HG02759 (cell line): ENCODE measurements around the gene DPY30.

Experiments used
- ATAC-seq: cut with Tn5 transposase; IDR thresholded peaks from one replicate; pipeline ENCODE4 v1.9.1; 2021; ENCODE audit warnings: mild to moderate bottlenecking, moderate library complexity; ENCODE audit not compliant: unreplicated experiment

Gene DPY30

DNA sequence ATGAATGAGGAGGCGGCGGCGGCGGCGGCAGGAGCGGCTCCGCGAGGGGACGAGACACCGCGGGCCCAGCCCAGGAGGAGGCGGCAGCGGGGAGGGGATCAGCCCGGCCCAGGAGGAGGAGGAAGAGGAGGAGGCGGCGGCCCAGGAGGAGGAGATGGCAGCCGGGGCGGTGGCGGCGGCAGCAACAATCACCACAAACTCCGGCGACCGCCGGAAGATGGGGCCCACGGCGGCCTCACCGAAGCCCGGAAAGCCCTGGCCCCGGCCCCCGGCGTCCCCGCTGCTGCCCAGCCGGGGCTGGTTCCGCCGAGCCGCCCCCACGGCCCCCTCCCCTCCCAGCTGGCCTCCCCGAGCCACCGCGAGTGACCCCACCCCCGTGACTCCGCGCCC lies 29.3 kb downstream of the DPY30 start:
- ATAC-seq: peak; percentile 52

DNA sequence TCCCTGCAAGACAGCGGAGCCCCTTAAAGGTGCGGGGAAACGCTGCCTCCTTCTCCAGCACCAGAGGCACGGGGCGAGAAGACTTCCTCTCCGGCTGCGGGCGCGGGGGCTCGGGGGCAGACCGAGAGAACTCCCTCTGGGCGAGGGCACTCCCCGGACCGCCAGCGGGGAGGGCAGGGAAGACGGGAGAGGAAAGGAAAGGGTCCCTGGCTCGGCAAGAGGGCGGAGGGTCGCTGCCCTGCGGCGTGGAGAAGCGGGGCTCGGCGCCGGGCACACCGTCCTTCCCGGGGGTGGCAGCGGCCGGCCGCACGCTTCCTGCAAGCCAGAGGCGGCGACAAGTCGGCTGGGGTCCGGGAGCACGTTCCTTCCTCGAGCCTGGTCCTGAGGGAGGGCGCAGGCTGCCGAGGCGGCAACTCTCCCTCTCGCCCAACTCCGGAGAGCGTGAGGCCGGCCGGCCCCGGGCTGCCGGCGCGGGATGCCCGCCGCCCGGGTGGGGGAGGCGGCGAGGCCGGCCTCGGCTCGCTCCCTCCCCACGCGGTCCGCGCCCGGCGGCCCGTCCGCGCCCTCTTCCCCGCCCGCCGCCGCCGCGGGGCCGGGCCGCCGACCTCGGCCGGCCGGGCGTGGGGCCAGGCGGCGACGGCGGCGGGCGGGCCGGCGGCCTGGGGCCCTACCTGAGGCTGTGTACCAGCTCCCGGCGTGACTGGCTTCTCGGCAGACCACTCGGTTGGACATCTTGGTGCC lies 29.9 kb downstream of the DPY30 start:
- peak; percentile 31 for ATAC-seq

DNA sequence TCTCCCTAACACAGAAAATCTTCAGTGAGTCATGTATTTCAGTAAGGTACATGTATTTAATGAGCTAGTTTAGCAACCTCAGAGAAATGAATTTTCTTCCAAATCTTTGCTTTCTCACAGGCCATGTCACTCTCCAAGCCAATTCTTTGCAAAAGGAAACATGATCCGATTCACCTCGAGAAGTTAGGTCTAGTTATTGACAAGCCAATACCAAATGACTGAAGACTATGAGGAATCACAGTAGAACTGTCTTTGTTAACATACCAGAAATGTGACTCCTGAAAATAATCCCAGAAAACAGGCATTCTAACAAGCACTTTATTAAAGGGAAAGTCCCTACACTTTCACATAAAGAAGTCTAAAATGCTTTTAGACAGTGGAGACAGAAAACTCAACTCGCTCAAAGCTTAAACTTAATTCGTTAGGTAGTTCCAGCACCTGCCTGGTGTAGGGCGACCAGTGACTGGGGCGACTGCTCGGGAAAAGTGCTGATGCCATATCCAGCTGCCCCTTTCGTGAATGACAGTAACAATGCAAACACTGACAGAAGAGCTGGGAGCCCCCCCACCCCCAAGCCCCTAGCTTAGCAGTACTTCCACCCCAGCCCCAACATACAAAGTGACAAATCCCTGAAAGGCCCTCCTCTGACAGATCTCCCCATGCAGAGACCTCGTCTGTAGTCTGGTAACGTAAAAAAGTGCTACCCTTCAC lies 30.6 kb downstream of the DPY30 start:
- ATAC-seq: no peak

DNA sequence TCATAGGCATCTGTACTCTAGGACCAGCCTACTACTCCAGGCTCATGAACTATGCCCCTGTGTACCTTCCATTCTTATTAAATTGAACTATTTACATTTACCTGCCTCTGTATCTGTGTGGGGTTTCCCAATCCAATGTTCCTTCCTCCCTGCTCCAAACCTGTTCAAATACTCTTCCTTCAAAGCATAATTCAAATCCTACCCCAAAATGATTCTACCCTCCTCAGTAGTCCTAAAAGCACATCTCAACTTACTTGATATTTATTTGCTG lies 32.5 kb downstream of the DPY30 start:
- ATAC-seq: no peak

DNA sequence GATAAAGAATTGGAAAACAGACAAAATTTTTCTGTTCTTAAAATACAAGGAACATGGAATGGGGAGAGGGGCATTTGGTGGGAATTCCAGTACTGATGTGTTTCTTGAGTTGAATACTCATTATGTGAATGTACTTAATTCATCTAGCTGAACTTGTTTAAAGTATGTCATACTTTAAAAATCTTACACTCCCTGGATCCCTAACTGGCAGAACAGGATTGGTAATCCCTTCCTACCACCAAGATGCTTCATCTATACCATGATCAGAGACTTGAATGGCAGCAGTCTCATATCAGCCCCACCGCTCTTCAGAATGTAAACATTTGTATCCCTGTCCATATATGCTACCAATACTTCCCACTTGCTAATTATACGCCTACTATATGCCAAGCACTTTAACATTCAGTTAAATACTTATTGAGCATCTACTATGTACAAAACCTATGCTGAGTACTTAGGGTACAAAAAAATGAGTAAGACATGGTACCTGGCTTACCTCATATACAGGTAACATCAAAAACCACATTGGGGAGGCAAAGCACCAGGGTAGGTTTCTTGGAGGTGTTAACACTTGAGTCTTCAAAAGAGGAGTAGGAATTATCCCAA lies 34.1 kb downstream of the DPY30 start:
- ATAC-seq: no peak

DNA sequence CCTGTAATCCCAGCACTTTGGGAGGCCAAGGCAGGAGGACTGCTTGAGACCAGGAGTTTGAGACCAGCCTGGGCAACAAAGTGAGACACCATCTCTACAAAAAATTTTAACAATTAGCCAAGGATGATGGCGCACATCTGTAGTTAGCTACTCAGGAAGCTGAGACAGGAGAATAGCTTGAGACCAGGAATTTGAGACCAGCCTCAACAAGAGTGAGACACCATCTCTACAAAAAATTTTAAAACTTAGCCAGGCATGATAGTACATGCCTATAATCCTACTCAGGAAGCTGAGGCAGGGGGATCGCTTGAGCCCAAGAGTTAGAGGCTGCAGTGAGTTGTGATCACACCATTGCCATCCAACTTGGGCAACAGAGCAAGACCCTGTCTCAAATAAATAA lies 35.8 kb downstream of the DPY30 start:
- no peak for ATAC-seq

DNA sequence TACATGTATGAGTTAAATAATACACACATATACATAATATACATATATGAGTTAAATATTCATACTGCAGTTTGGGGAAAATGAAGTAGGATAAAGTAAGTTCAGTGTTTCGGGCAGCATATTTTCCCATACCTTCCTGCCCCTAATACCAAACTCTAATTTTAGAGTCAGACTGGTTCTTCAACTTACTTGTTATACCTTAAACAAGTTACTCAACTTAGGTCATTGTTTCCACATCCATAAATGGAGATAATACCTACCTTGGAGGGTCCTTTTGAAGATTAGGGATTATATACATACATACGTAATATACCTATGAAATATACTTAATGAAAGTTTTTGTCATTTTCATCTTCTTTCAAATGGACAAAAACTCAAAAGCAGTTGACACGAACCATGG lies 37.2 kb downstream of the DPY30 start:
- no peak for ATAC-seq

DNA sequence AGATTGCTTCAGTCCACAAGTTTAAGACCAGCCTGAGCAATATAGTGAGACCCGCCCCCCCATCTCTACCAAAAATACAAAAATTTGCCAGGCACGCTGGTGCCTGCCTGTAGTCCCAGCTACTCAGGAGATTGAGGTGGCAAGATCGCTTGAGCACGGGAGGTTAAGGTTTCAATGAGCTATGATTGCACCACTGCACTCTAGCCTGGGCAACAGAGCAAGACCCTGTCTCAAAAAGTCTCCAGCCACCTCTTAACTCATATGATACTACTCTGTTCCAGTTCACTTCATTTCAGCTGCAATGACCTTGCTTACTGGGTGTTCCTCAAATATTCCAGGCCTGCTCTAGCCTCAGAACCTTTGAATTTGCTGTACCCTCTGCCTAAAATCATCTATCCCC lies 40.2 kb downstream of the DPY30 start:
- no peak for ATAC-seq

DNA sequence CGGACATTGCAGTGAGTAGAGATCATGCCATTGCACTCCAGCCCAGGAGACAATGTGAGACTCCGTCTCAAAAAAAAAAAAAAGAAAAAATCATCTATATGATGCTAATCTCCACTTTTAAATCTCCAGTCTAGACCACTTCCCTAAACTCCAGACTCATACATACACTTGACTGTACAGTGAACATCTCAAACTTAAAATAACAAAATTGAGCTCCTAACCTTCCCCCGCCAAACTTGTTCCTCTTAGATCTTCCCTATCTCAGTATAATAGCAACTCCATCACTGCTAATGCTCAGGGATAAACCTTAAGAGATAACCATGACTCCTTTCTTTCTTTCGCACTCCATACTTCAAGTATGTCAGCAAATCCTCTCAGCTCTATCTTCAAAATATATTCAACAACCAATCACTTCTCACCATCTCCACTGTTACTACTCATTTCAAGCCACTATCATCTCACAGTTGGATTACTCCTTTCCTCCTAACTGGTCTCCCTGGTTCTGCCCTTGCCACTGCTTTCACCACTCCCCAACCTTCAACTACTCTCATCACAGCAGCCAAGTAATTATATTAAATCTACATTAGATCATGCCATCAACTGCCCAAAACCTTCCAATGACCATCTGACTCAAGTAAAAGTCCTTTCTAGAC lies 40.7 kb downstream of the DPY30 start:
- no peak for ATAC-seq

DNA sequence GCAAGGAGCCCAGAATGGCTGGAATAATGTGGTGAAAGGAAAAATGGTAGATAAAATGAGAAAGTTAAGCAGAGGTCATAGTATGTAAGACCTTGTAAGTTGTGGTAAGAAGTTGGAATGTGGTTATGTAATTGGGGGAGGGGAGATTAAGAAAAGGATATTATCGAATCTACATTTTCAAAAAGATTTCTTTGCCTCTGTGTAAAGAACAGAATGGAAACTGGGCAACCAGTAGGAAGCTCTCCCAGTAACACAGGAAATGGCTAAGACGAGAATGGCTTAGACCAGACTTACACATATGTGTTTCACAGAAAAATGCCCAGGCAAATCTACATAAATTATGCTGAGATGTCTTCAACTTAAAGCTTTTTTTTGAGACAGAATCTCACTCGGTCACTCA lies 42.0 kb downstream of the DPY30 start:
- ATAC-seq: no peak

DNA sequence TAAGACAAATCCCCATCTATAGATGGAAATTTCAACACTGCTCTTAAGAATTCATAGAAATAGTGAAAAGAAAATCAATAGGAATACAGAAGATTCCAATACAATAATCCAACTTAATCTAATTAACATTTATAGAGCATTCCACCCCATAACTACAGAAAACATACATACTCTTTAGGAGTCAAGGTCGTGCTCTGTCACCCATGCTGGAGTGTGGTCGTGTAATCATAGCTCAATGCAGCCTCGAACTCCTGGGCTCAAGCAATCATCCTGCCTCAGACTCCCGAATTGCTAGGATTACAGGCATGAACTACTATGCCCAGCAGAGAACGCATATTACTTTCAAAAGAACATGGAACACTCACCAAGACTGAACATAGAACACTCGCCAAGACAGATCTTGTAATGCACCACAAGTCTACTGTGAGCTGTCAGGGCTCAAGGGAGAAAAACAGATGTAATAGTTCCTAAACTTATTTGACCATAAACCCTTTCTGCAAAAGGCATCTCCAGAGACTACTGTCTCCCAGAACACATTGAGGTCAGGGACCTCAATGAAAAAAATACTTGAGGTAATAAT lies 42.9 kb downstream of the DPY30 start:
- ATAC-seq: no peak

DNA sequence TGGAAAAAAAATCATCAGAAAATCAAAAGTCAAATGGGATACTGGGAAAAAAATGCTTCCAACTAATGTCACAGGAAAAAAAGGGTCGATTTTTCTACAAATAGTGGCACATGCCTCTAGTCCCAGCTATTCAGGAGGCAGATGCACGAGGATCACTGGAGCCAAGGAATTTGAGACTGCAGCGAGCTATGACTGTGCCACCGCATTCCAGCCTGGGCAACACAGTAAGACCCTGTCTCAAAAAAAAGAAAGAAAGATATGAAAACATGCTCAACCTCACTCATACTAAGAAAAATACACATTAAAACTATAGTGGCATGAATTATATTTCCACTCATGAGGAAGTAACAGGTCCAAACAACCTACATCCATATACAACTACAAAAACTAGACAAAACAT lies 46.7 kb downstream of the DPY30 start:
- ATAC-seq: no peak

DNA sequence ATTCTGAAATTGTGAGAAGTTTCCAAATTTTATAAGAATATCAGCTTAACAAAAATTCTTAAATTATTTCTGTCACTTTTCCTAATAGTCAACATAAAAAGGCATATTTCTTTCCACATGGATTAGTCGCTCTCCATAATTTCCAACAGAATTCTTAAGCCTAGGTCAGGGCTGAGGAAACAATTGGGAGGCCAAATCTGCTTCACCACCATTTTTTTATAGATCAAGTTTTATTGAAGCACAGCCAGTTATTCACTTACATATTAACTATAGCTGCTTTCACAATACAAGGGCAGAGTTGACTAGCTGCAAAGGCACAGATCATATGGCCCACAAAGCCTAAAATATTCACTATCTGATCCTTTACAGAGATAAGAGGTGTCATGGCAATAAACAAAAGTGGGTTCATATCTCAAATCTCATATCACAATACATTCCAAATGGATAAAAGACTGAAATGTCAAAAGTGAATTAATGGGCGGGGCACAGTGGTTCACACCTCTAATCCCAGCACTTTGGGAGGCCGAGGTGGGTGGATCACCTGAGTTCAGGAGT lies 47.5 kb downstream of the DPY30 start:
- no peak for ATAC-seq

DNA sequence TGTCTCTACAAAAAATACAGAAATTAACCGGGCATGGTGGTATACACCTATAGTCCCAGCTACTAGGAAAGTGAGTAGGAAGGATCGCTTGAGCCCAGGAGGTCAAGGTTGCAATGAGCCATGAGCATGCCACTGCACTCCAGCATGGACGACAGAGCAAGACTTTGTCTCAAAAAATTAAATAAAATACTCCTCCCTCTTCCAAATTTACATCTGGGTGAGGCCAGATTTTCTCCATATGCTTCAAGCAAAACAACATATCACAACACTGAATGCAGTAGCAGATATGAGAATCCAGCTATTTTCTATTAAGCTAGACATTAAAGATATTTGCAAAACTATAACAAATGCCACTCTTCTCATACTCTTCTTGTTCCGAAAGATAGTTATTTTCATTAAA lies 49.7 kb downstream of the DPY30 start:
- no peak for ATAC-seq

DNA sequence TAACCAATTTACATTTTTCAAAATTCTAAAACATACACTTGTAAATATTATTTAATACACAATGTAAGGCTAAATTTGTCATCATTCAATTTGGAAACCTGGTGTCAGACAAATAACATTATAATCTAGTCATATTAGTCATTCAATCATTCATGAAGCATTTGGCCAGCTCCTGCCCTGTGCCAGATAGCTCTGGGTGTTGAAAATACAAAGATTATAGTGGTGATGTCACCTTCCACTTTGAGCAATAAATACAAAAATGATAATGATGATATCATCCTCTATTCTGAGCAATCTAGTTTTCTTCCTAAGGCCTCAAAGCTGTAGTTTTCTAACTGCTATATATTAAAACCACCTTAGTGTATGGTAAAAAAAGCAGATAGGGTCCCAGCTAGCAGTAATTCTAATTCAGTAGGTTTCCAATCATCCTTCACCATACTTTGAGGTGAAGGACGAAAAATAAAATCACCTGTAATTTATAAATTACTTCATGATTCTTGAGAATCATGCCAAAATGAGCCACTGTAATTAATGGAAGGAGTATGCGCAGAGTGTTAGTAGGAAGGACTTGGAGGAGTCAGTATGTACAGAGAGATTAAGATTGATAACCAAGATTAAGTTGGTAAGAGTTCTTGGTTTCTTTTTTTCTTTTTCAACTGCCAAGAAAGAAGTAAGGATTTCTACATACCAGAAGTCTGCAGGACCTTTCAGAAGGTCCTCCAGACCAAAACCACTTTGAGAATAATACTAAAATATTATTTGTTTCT lies 52.0 kb downstream of the DPY30 start:
- ATAC-seq: no peak

DNA sequence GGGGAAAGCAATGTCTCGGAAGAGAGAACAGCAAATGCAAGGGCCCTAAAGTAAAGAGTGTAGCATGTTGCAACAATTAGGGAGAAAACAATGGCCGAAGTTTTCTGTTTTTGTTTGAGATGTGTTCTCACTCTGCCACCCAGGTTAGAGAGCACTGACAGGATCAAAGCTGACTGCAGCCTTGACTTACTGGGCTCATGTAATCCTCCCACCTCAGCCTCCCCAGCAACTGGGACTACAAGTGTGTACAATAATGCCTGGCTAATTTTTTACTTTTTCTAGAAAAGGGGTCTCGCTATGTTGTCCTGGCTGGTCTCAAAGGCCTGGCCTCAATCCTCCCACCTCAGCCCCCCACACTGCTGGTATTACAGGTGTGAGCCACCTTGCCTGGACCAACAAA lies 52.7 kb downstream of the DPY30 start:
- ATAC-seq: no peak

DNA sequence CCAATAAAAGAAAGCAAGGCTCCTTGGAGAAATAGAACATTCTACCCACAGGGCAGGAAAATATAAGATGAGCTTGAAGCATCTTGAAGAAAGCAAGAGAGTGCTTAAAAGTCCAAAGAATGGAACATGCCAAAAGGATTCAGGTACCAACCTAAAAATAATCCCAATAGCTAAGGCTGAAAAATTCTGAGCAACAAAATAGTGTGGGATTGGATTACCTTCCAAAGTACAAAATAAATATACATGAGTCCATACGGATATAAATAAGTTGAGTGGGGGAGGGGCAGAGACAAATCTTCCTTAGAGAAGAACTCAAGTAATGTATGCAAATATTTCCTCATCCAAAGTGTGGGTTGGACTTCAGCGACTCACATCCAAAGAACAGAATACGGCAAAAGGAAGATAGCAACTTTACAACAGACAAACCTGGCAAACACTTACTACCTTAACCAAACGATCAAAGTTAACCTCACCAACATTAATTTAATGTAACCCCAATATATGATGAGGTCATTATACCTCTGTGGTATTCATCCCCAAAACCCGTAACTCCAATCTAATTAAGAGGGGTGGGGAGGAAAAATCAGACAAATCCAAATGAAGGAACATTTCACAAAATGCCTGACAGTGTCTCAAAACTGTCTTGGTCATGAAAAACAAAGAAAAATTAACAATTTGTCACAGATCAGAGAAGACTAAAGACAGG lies 55.7 kb downstream of the DPY30 start:
- ATAC-seq: no peak

DNA sequence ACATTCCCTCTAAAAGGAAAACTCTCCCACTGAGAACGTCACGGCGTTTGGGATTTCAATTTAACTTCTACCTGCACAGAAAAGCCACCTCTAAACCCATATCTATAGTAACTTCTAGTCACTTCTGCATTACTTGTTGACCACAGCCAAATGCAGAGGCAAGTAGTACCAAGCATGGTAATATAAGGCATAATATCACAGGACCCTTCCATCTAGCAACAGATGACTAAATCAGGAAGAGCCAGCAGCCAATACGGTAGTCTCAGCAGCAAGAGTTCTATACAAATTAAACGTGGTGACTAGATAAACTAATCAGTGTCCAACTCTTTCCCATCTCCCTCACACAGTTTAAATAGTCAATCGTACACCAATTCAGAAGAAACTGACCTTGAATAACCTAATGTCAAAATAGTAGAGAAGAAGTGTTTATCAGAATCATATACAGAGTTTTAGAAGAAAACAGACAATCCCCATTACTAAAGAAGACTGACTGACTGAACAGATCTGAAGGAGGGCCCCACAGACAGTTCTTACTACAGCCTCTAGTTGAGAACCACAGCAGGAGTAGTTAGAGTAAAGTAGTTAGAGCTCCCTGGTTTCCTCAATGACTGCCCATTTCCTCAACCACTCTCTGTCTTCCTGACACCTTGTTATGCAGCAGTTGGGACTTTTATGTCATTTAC lies 58.8 kb downstream of the DPY30 start:
- ATAC-seq: peak; percentile 100

DNA sequence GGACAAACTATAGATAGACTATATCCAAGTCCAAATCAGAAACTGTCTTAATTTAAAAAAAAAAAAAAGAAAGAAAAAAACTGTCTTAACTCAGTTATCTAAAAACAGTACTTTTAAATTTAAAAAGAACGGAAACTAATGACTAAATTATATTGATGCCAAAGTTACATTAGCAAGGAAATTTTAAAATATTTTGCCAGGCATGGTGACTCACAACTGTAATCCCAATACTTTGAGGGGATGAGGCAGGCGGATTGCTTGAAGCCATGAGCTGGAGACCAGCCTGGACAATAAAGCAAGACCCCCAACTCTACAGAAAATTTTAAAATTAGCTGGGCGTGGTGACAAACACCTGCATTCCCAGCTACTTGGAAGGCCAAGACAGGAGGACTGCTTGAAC lies 59.6 kb downstream of the DPY30 start:
- no peak for ATAC-seq
